Neuron (in vitro differentiated cells): Measurements from ENCODE around the gene CTNNA2.

Source experiments
- H2AFZ ChIP-seq: one replicate; pipeline ENCODE4 v1.6.1; 2013; ENCODE audit warnings: low read depth, mild to moderate bottlenecking, inconsistent platforms, low read length, moderate library complexity
- H3K27me3 ChIP-seq: one replicate; pipeline ENCODE4 v1.6.1; 2013; ENCODE audit warnings: low read length; ENCODE audit not compliant: insufficient read depth
- H3K36me3 ChIP-seq: one replicate; pipeline ENCODE4 v1.6.1; 2013; ENCODE audit warnings: low read length; ENCODE audit not compliant: insufficient read depth
- H3K4me1 ChIP-seq: one replicate; pipeline ENCODE4 v1.6.1; 2013; ENCODE audit warnings: low read length; ENCODE audit not compliant: insufficient read depth
- H3K4me3 ChIP-seq: 2 replicates; pipeline ENCODE4 v1.5.1; 2013; ENCODE audit warnings: mild to moderate bottlenecking, low read length, moderate library complexity
- H3K9me3 ChIP-seq: one replicate; pipeline ENCODE4 v1.6.1; 2013; ENCODE audit warnings: low read length

The CTNNA2 gene

DNA sequence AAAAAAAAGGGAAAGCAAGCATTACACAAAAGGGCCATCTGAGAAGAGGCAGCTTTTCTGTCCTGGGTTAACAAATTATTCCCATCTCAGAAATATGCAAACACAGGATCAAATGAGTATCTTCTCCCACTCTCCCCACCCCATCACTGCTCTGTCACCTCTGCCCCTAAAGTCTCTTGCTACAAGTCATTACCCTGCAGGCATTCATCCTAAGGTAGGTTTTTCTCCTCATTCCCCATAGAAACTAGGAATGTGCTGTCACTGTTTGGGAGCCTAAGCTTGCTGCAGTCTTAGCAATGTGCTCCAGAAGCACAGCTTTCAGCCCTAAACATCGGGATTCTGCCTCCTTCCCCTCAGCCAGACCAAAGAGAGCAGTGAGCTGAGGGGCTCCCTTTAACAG, 788.1 kb downstream of the CTNNA2 start:
- no peak overlapping the region for H3K4me3 ChIP-seq
- no peaks in the 10 kb centered on the region for H3K36me3 ChIP-seq
- H3K27me3 ChIP-seq = peaks cover 23% of the 10 kb centered on the region
- H3K4me1 ChIP-seq = peaks cover 11% of the 10 kb centered on the region
- no peak overlapping the region for H2AFZ ChIP-seq
- peaks cover 2% of the 10 kb centered on the region for H3K9me3 ChIP-seq

DNA sequence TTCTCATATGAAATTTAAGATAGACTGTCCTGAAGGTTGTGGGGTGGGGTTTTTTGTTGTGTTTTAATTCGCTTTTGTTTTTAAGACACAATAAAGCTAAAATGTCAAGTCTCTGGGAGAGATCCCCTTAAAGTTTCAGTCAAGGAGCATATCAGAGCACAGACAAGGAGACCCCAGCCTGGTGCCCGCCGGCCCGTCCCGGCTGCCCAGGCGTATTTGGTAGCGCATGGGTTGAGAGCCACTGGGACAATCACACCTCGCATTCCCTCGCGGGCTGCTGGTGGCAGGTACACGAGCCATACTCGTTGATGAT, 789.1 kb downstream of the CTNNA2 start:
- Histone ChIP-seq H3K36me3 (no peaks in the 10 kb centered on the region), H3K27me3 (peaks cover 23% of the 10 kb centered on the region), H3K4me1 (peaks cover 11% of the 10 kb centered on the region), H3K4me3 (no peak overlapping the region), H3K9me3 (peaks cover 2% of the 10 kb centered on the region), H2AFZ (no peak overlapping the region)

- Histone ChIP-seq H2AFZ (no peak overlapping the region), H3K27me3 (peaks cover 23% of the 10 kb centered on the region), H3K4me1 (peaks cover 11% of the 10 kb centered on the region), H3K36me3 (no peaks in the 10 kb centered on the region), H3K9me3 (peaks cover 2% of the 10 kb centered on the region), H3K4me3 (no peak overlapping the region)
Observed at GRCh38 chr2:80302314-80303005, 789.6 kb downstream of the CTNNA2 start.

DNA sequence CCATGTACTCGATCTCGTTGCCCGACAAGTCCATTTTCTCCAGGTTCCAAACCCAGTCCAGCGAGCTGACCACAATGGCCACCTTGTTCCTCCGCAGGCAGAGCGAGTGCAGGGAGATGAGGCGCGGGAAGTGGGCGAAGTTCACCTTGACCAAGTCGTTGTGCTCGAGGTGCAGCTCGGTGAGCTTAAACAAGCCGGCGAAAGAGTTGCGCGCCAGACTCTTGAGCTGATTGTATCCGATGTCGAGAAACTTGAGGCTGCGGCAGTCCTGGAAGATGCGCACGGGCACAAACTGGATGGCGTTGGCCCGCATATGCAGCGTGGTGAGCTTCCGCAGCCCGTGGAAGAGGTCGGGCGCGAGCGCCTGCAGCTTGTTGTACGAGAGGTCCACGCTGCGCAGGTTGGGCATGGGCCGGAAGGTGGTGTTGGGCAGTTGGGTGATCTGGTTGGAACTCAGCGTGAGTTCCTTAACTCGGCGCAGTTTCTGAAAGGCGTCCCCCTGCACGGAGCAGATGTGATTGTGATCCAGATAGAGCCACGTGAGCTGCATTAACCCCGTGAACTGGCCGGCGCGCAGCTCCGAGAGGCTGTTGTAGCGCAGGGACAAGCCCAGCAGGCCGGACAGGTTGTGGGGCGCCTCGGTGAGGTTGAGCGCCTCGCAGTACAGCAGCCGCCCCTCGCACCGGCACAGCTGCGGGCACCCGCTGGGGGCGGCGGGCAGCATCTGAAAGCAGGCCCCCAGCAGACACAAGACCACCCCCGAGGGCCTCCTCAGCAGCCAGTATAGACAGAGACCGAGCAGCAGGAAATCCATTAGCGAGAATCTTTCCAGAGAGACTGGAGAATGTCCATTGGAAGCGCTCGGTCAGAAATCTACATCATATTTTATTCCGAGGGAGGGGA, 790.4 kb downstream of the CTNNA2 start:
- H3K27me3 ChIP-seq = peaks cover 23% of the 10 kb centered on the region
- H3K4me3 ChIP-seq = peak overlapping the region; percentile 57
- no peaks in the 10 kb centered on the region for H3K36me3 ChIP-seq
- peaks cover 2% of the 10 kb centered on the region for H3K9me3 ChIP-seq
- peak overlapping the region; percentile 85 for H2AFZ ChIP-seq
- H3K4me1 ChIP-seq = peaks cover 11% of the 10 kb centered on the region

- H3K27me3 ChIP-seq = peaks cover 23% of the 10 kb centered on the region
- H3K4me1 ChIP-seq = peaks cover 11% of the 10 kb centered on the region
- peak within 1 kb of the TSS; percentile 57 for H3K4me3 ChIP-seq
- H3K36me3 ChIP-seq = no peaks in the 10 kb centered on the region
- peaks cover 2% of the 10 kb centered on the region for H3K9me3 ChIP-seq
- peak within 1 kb of the TSS; percentile 85 for H2AFZ ChIP-seq
Observed at GRCh38 chr2:80303909-80304837, 791.3 kb downstream of the CTNNA2 start, which contains the start of gene LRRTM1. LRRTM1 (minus strand) TSS chr2:80304752; CDS start chr2:80303819, 933 bp downstream.

DNA sequence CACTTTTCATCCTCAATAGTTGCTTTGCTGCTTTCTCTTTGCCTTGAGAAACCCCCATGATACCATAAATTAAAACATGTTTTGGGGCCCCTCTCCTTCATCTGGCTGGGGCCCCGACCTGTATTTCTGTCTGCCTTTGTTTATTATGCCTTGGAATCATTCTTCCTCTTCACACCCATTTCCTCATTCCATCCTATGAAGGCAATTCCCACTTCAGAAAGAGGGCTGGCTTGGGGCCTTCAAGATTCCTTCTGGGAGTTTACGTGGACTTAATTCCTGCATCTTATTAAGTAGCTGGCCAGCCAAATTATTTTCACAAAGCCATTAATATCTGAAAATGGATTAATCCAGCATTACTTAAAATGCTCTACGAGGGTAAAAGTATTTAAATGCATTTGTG, 798.5 kb downstream of the CTNNA2 start:
- H3K4me1 ChIP-seq = no peaks in the 10 kb centered on the region
- no peaks in the 10 kb centered on the region for H3K36me3 ChIP-seq
- no peak overlapping the region for H3K4me3 ChIP-seq
- H3K27me3 ChIP-seq = no peaks in the 10 kb centered on the region
- H2AFZ ChIP-seq = no peak overlapping the region
- no peaks in the 10 kb centered on the region for H3K9me3 ChIP-seq

GRCh38 chr2:80312282-80312839, 799.5 kb downstream of the CTNNA2 start:
- no peaks in the 10 kb centered on the region for H3K4me1 ChIP-seq
- no peak overlapping the region for H2AFZ ChIP-seq
- no peaks in the 10 kb centered on the region for H3K27me3 ChIP-seq
- H3K36me3 ChIP-seq = no peaks in the 10 kb centered on the region
- no peak overlapping the region for H3K4me3 ChIP-seq
- no peaks in the 10 kb centered on the region for H3K9me3 ChIP-seq

GRCh38 chr2:80322311-80322920, 809.6 kb downstream of the CTNNA2 start:
- no peak overlapping the region for H3K4me3 ChIP-seq
- no peaks in the 10 kb centered on the region for H3K4me1 ChIP-seq
- no peaks in the 10 kb centered on the region for H3K9me3 ChIP-seq
- no peak overlapping the region for H2AFZ ChIP-seq
- no peaks in the 10 kb centered on the region for H3K36me3 ChIP-seq
- peaks cover 5% of the 10 kb centered on the region for H3K27me3 ChIP-seq

GRCh38 chr2:80322958-80323357, 810.1 kb downstream of the CTNNA2 start:
- no peaks in the 10 kb centered on the region for H3K4me1 ChIP-seq
- H2AFZ ChIP-seq = no peak overlapping the region
- H3K4me3 ChIP-seq = no peak overlapping the region
- H3K27me3 ChIP-seq = peaks cover 5% of the 10 kb centered on the region
- H3K9me3 ChIP-seq = no peaks in the 10 kb centered on the region
- no peaks in the 10 kb centered on the region for H3K36me3 ChIP-seq

GRCh38 chr2:80323610-80324009, 810.8 kb downstream of the CTNNA2 start:
- Histone ChIP-seq H3K27me3 (peaks cover 5% of the 10 kb centered on the region), H3K9me3 (no peaks in the 10 kb centered on the region), H3K4me3 (no peak overlapping the region), H3K36me3 (no peaks in the 10 kb centered on the region), H3K4me1 (no peaks in the 10 kb centered on the region), H2AFZ (no peak overlapping the region)

GRCh38 chr2:80324525-80324924, 811.7 kb downstream of the CTNNA2 start:
- no peak overlapping the region for H3K4me3 ChIP-seq
- no peaks in the 10 kb centered on the region for H3K9me3 ChIP-seq
- H3K36me3 ChIP-seq = no peaks in the 10 kb centered on the region
- H3K4me1 ChIP-seq = no peaks in the 10 kb centered on the region
- peaks cover 5% of the 10 kb centered on the region for H3K27me3 ChIP-seq
- no peak overlapping the region for H2AFZ ChIP-seq

DNA sequence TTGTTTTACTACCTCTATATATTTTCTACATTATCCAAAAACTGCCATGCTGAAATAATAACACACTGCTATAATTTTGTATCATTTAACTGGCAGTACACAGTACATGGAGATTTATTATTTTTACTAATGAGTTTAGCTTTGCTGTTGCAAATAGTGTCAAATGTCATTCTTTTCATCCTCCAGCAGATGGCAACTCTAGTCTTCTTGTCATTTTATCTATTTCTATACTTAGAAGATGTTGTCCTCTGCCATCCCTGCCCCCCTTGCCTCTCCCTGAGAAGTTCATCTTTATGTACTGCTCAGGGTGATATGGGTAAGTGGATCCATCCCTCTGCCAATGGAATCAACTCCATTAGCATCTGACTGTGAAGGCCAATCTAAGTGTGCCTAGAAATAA, 813.4 kb downstream of the CTNNA2 start:
- Histone ChIP-seq H2AFZ (no peak overlapping the region), H3K27me3 (peaks cover 5% of the 10 kb centered on the region), H3K4me1 (no peaks in the 10 kb centered on the region), H3K4me3 (no peak overlapping the region), H3K9me3 (no peaks in the 10 kb centered on the region), H3K36me3 (no peaks in the 10 kb centered on the region)
